ENCODE results near the gene BGN. TPM values are rescaled to one million over a fixed set of nuclear protein-coding genes. Genes with fewer than 3 reads are reported as not detected.

BGN gene
- total RNA-seq, 1 donor from 2014 or later = 0.69 TPM

DNA sequence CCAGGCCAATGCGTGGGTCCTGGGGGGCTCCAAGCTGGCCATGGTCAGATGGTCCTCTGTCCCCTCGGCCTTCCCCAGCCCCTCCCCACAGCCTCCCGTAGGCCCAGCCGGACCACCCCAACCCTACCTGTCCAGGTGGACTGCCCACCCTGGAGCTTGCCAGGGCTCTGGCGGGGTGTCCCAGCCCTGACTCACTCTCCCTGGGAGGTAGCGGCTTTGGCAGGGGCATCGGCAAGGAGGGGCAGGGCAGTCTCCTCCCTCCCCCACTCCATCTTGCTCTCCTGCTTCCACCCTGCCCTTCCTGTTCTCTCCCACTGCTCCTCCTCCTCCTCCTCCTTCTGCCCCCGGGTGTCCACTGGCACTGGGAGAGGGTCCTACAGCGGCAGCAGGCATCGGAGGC, 7.4 kb downstream of the BGN start:
- no peak for DNase-seq (ENCODE audit: low read depth)
- no peak overlapping the region for H3K4me3 ChIP-seq (ENCODE audit: low read depth, low read length)
- TF ChIP-seq, protein P1, sequence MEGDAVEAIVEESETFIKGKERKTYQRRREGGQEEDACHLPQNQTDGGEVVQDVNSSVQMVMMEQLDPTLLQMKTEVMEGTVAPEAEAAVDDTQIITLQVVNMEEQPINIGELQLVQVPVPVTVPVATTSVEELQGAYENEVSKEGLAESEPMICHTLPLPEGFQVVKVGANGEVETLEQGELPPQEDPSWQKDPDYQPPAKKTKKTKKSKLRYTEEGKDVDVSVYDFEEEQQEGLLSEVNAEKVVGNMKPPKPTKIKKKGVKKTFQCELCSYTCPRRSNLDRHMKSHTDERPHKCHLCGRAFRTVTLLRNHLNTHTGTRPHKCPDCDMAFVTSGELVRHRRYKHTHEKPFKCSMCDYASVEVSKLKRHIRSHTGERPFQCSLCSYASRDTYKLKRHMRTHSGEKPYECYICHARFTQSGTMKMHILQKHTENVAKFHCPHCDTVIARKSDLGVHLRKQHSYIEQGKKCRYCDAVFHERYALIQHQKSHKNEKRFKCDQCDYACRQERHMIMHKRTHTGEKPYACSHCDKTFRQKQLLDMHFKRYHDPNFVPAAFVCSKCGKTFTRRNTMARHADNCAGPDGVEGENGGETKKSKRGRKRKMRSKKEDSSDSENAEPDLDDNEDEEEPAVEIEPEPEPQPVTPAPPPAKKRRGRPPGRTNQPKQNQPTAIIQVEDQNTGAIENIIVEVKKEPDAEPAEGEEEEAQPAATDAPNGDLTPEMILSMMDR (conservative IDR thresholded peaks at IDR 0.05; ENCODE audit: low read depth, low read length) = no peak

DNA sequence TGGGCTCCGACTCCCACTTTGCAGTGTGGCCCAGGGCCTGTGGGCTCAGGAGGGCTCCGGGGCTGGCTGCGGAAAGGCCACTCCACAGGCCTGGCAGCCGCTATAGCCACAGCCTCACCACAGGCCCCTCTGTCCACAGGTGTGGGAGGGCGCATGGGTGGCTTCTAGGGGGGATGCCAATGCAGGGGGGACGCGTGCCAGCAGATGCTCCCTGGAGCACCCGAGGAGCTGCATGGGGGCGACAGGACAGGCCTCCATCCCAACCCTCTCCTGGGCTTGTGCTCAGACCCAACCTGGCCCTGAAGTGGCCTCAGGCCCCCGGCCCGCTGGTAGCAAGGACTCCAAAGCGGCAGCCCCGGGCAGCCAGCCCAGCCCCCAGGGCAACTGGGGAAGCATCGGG, 8.0 kb downstream of the BGN start:
- H3K4me3 ChIP-seq (ENCODE audit: low read depth, low read length) = no peak overlapping the region
- DNase-seq (ENCODE audit: low read depth) = no peak
- TF ChIP-seq, protein P1 (conservative IDR thresholded peaks at IDR 0.05; ENCODE audit: low read depth, low read length) = no peak

DNA sequence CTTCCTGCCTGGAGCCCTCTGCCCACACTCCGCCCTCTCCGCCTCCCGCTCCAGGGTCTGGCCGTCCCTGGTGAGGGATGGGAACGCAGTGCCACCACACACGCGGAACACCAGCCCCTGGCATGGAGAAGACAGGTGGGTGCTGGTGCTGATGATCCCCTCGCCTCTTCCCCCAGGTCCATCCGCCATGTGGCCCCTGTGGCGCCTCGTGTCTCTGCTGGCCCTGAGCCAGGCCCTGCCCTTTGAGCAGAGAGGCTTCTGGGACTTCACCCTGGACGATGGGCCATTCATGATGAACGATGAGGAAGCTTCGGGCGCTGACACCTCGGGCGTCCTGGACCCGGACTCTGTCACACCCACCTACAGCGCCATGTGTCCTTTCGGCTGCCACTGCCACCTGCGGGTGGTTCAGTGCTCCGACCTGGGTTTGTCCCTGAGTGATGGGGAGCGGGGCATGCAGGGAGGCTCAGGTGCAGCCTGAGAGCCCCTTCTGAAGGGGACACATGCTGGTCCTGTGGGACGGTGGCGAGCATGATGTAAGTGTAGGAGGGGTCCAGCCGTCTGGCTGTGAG, 9.8 kb downstream of the BGN start:
- DNase-seq (ENCODE audit: low read depth) = no peak
- TF ChIP-seq, protein P1 (conservative IDR thresholded peaks at IDR 0.05; ENCODE audit: low read depth, low read length) = no peak
- no peak overlapping the region for H3K4me3 ChIP-seq (ENCODE audit: low read depth, low read length)

DNA sequence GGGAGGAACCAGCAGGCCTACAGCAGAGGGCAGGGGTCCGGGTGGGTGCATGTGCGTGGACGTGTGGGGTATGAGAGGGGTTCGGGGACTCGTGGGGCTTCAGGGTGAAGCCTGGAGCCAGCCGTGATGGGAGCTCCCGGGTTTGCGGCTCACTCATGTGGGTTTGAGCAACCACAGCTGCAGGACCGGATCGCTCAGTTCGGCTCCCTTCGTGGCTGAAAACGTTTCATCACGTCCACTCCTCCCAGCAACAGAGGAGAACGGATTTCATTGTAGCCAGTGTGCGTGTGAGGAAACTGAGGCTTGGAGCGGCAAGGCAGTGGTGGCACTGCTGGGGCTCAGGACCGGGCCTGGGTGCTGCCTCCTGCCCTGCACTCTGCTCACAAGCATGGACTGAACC, 10.6 kb downstream of the BGN start:
- TF ChIP-seq, protein P1 (conservative IDR thresholded peaks at IDR 0.05; ENCODE audit: low read depth, low read length) = no peak
- DNase-seq (ENCODE audit: low read depth) = no peak
- no peak overlapping the region for H3K4me3 ChIP-seq (ENCODE audit: low read depth, low read length)

DNA sequence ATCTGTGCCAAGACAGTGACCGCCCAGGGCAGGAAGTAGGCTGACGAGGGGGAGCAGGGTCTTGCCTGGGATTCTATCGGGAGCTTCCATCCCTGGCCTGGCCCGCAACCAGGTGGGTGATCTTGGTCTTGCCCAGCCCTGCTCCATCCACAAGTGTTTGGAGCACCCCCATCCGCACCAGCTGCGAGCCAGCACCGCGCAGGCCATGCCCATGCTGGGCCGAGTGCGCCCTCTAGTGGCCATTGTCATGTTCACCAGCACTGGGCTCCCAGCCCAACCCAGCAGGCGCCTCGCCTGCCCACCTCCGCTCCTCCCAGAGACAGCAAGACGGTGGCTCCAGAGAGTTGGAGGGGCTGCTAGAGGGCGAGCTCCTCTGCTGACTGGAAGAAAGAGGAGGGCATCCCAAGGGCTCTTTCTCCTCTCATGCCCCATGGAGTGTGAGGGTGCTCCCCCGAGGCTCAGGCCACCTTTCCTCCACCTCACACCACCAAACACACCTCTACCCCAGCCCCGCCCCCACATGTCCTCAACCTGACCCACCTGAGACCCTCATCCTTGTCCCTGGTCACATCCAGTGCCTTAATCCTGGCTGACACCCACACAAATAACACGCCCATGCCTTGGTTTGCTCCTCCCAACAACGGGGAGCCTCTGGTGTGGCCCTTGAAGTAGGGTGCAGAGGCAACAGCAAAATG, 12.9 kb downstream of the BGN start:
- no peak for DNase-seq (ENCODE audit: low read depth)
- TF ChIP-seq, protein P1 (conservative IDR thresholded peaks at IDR 0.05; ENCODE audit: low read depth, low read length) = peak; percentile 67
- no peak overlapping the region for H3K4me3 ChIP-seq (ENCODE audit: low read depth, low read length)

DNA sequence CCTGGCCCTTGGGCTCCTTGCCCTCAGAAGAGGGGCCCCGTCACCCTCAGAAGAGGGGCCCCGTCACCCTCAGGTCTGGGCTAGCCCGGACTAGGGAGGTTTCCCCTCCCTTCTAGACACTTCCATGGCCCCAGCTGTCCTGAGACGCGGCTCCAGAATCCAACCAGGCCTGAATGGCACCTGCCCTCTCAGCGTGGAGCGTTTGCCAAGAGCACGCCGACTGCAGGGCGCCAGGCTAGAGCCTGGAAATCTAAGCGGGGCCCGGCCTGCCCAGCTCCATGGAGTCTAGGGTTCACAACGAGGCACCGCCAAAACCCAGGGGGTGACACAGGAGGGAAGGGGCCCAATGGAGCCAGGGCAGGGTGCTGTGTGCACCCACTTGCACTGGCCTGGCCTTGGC, 14.8 kb downstream of the BGN start:
- H3K4me3 ChIP-seq (ENCODE audit: low read depth, low read length) = no peak overlapping the region
- TF ChIP-seq, protein P1 (conservative IDR thresholded peaks at IDR 0.05; ENCODE audit: low read depth, low read length) = no peak
- no peak for DNase-seq (ENCODE audit: low read depth)

DNA sequence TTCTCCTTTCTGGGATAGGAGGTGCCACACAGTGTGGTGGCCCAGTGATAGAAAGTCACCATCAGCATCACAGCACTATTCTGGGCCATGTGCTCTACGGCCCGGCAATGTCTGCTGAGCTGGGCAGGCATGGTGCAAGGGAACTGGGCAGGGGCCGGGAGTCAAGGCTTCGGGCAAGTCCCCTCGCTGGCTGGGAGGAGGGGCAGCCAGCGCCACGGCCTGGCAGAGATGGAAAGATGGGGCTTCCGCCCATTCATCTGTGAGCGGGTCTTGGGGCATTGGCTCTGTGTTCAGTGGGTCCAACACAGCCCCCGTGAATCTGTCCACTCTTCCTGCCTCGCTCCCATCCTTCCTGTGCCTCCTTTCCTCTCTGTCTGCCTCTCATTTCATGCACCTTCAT, 15.6 kb downstream of the BGN start:
- H3K4me3 ChIP-seq (ENCODE audit: low read depth, low read length) = no peak overlapping the region
- DNase-seq (ENCODE audit: low read depth) = no peak
- TF ChIP-seq, protein P1 (conservative IDR thresholded peaks at IDR 0.05; ENCODE audit: low read depth, low read length) = no peak

All from epithelial cell of proximal tubule (primary cell).